NCI-H82 treated with DMSO at 0.1 percent for 48 hours (cell line): ENCODE measurements around the gene SCNN1B.
"Not testable (repeated sequence)": the region's sequence is repeated elsewhere in the genome, so short reads cannot be mapped to it uniquely, and the experiment has no call there.

Experiments
- DNase-seq: peaks from one replicate; lab custom pipeline; 2025; ENCODE audit not compliant: unreplicated experiment; lab: John Stamatoyannopoulos, UW

SCNN1B gene

DNA sequence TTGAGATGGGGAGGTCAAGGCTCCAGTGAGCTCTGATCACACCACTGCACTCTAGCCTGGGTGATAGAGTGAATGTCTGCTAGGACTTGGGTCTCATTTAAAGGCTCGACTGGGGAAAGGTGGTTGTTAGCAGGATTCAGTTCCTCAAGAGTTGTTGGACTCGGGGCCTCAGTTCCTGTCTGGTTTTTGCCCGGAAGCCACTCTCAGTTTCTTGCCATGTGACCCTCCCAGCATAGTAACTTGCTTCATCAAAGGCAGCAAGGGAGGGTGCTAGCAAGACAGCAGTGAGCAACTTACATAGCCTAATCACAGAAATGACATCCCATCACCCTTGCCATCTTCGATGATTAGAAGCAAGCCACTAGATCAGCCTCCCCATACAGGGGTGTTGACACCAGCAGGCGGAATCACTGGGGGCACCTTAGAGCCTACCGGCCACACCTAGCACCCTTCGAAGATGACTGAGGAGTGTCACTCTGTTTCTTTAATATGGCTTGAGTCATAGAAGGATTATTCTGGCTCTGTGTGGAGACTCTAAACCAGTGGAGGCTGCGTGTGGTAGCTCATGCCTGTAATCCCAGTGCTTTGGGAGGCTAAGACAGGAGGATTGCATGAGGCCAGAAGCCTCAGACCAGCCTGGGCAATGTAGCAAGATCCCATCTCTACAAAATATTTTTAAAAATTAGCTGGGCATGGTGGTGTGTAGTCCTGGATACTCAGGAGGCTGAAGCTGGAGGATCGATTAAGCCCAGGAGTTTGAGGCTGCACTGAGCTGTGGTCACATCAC lies 13.2 kb upstream of the SCNN1B start:
- DNase-seq = no peak

- DNase-seq = no peak
Observed at GRCh38 chr16:23290189-23291062, 11.7 kb upstream of the SCNN1B start.

- no peak for DNase-seq
Observed at GRCh38 chr16:23293016-23293415, 9.1 kb upstream of the SCNN1B start.

GRCh38 chr16:23294260-23294659 lies 7.8 kb upstream of the SCNN1B start:
- DNase-seq = no peak

GRCh38 chr16:23296994-23297393 lies 5.1 kb upstream of the SCNN1B start:
- no peak for DNase-seq

DNA sequence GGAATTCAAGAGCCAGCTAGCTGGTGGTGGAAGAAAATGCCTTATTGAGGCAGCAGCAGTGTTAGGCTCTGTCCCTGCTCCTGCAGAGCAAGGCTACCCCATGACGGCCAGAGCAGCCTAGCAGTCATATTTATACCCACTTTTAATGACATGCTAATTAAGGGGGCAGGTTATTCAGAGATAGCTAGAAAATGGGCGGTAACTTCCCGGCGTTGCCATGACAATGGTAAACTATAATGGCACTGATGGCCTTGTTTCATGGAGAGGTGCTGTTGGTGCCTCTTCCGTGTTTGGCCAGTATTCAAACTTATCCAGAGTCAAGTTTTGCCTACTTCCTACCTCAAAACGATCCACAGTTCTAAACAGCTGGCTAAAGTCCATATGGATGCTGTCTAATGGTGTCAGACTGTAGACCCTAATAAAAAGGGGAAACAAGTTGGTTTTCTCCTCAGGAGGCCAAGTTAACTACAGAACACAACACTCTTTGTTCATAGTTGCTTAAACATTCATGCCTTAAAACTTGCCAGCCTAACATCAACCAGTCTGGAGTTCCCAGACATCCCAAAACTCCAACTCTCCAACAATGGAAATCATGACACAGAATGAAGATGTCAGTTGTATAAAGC lies 3.7 kb upstream of the SCNN1B start:
- DNase-seq = no peak

GRCh38 chr16:23299815-23300214 lies 2.3 kb upstream of the SCNN1B start:
- DNase-seq = not testable (repeated sequence)

DNA sequence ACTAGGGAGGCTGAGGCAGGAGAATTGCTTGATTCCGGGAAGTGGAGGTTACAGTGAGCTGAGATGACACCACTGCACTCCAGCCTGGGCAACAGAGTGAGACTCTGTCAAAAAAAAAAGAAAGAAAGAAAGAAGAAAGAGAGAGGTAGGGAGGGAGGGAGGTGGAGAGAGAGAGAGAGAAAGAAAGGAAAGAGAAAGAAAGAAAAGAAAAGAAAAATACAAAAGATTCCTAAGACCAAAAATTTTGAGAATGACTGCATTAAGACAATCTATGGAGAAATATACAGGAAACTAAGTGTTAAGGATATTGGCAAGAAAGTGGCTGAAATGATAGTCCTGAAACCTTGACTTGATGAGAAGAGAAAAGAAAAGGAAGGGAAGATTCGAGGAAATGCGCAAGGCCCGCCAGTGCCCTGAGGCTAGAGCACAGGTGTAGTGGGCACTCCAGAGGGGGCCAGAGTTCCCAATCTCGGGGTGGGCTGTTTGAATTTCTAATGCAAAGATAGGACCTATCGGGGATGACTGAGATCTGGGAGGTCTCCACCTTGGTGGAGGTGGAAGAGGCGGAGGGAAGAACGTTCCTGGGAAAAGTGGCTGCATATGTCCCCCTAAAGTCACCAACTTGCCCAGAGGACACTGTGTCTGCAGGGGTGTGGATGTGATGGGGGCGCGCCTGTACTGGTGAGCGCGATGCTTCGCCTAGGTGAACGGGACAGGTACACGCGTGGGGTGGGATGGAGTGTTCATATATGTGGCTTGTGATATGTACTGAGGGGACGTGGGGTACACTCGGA lies 654 bp upstream of the SCNN1B start:
- DNase-seq = no peak

DNA sequence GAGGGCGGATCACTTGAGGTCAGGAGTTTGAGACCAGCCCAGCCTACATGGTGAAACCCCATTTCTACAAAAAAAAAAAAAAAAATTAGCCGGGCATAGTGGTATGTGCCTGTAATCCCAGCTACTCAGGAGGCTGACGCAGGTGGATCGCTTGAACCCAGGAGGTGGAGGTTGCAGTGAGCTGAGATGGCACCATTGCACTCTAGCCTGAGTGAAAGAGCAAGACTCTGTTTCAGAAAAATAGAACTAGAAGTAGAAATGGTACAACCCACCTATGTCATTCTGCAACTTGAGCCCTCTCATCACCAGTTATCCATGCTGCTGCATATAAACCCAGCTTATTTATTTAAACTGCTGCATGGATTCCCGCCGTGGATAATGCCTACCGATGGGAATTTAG lies 1.6 kb downstream of the SCNN1B start:
- no peak for DNase-seq

DNA sequence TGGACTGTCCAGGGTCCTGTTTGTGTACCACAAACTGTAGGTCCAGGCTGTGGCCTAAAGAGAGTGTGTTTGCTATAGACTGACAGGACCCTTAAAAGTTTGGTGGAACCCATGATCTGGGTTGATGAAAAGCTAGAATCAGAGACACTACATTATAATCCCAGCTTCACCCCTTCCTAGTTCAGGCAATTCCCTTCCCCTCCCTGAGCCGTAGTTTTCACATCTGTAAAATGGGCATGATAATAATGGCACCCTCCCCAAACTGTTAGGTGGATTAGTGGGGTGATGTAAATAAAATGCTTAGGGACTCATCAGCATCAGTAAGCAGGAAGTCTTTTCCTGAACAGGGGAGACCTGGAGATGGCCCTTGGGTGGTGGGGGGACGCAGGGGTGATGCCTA lies 2.5 kb downstream of the SCNN1B start:
- no peak for DNase-seq

DNA sequence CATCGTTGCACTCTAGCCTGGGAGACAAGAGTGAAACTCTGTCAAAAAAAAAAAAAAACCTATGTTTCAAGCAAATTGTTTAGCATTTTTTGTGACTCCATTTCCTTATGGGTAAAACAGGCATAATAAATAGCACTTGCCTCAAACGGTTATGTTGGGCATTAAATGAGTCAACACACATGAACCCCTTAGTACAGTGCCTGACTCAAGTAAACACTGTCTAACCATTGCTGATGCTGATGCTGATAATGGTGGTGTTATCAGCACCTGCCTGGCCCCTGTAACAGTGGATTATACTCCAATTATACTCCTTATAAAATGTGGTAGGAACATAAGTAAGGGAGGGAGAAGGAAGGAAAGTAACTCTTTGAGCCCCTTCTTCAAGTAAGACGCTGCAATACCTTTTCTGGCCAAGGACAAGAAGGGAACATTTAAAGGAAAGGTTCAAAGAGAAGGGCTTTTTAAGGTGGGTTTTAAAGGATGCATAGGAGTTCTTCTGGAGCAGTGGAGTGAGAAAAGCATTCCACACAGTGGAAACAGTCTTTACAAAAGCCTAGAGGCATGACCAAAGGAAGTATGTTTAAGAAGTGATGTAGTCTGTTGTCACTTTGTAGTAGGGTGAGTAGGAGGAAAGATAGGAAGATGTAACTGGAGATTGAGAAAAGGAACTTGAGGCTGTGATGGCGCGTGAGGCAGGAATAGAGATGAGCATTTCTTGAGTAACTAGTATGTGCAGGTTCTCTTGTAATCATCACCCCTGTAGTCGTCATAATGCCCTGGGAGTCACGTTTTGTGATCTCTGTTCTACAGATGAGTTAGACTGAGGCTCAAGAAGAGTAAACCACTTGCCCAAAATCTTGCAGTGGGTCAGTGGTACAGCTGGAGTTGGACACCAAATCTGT lies 4.3 kb downstream of the SCNN1B start:
- DNase-seq = no peak

DNA sequence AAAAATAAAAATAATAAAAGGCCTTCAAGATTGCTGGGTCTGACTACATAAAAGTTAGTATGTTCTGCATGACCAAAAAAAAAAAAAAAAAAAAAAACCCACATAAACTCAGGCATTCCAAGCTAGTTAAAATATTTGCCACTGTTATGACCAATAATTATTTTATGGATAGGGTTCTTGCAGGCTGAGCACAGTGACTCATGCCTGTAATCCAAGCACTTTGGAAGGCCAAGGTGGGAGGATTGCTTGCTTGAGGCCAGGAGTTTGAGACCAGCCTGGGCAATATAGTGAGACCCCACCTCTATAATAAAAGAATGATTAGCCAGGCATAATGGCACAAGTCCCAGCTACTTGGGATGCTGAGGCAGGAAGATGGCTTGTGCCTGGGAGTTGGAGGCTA lies 8.1 kb downstream of the SCNN1B start:
- no peak for DNase-seq

GRCh38 chr16:23310744-23311143 lies 8.6 kb downstream of the SCNN1B start:
- DNase-seq = no peak

GRCh38 chr16:23316232-23316631 lies 14.1 kb downstream of the SCNN1B start:
- no peak for DNase-seq

DNA sequence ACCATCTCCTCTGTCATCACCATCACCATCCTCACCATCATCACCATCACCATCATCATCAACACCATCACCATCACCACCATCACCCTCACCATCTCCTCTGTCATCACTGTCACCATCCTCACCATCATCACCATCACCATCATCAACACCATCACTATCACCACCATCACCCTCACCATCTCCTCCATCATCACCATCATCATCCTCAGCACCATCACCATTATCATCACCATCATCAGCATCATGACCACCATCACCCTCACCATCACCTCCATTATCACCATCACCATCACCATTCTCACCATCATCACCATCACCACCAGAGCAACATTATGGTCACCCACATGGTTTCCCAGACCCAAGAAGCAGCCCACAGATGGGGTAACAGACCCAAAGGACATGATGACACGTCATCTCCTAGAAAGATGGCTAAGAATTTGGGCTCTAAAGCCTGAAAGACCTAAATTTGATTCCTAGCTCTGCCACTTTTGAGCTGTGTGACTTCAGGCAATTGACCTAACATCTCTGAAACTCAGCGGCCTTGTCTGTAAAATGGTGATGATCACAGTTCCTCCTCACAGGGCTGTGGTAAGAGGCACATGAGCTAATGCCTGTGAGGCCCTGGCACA lies 14.6 kb downstream of the SCNN1B start:
- no peak for DNase-seq

DNA sequence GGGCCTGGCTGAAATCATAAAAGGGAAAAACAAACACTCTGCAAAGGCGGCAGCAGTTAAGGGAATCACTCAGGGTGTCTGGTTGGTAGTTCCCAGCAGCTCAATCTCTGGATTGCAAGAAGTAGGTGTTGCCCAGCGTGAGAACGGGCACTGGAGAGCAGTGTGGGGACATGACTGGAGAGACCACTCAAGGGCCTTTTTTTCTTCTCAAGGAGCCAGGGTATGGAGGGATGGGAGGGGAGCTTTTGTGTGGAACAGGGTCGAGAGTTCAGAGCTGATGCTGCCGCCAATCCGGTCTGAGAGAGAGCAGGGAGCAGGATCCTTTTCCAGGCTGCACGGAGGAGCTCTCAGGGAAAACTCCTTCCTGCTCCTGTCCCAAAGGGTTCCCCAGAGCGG lies 15.2 kb downstream of the SCNN1B start:
- no peak for DNase-seq

DNA sequence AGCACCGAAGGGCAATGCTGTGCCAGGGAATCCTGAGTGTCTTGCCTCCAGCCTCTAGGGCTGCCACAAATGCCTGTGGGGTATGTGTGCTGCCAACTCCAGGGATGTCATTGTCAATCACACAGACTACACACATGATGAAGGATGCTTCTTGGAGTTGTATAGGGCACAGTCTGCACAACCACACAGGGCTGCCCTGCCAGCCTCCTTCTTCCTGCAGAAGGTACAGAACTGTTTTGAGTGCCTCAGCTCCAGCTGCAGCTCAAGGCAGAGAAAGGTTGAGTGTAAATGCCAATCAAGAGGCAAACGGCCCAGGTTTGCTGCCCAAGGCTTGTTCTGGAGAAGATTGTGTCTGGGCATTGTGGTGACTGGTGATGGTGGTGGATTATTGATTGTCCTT lies 15.6 kb downstream of the SCNN1B start:
- DNase-seq = no peak

DNA sequence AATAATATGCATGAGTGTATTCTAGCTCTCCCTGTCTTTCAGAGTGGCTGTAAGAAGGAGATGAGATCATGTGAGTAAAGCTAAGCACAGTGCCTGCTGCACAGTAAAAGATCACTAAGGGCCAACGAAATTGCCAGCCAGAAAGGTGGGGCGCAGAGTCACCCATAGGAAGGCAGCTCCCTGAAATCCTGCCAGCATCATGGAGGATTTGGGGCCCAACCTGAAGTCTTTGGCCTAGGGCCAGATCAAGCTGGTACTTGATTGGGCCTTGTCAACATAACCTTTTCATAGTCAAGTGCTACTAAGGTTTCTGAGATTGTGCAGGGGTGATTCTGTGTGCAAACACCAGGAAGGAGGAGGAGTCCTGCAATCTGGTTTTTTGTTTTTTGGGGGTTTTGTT lies 16.5 kb downstream of the SCNN1B start:
- no peak for DNase-seq

GRCh38 chr16:23319861-23320615 lies 17.9 kb downstream of the SCNN1B start:
- DNase-seq = no peak
